ENCODE results near the gene MRAP2. TPM values are rescaled to one million over a fixed set of nuclear protein-coding genes. Genes with fewer than 3 reads are reported as not detected.

MRAP2 gene
- polyA plus RNA-seq, 3 donors = not detected

- no peak overlapping the region for H3K4me2 ChIP-seq (replicated peaks; ENCODE audit: extremely low read depth, low read length, poor library complexity, severe bottlenecking)
- no peaks in the 10 kb centered on the region for H4K20me1 ChIP-seq (ENCODE audit: insufficient read depth, low read length)
- TF ChIP-seq, protein P1, sequence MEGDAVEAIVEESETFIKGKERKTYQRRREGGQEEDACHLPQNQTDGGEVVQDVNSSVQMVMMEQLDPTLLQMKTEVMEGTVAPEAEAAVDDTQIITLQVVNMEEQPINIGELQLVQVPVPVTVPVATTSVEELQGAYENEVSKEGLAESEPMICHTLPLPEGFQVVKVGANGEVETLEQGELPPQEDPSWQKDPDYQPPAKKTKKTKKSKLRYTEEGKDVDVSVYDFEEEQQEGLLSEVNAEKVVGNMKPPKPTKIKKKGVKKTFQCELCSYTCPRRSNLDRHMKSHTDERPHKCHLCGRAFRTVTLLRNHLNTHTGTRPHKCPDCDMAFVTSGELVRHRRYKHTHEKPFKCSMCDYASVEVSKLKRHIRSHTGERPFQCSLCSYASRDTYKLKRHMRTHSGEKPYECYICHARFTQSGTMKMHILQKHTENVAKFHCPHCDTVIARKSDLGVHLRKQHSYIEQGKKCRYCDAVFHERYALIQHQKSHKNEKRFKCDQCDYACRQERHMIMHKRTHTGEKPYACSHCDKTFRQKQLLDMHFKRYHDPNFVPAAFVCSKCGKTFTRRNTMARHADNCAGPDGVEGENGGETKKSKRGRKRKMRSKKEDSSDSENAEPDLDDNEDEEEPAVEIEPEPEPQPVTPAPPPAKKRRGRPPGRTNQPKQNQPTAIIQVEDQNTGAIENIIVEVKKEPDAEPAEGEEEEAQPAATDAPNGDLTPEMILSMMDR (IDR thresholded peaks at IDR 0.05) = no peak
- no peaks in the 10 kb centered on the region for H3K4me1 Mint-ChIP-seq
- H3K27ac ChIP-seq (ENCODE audit: low read depth in 1 of 2, low read length in 2 of 2) = no peak overlapping the region
- no peaks in the 10 kb centered on the region for H3K79me2 ChIP-seq (ENCODE audit: insufficient read depth, low read length)
- no peak overlapping the region for H2AFZ ChIP-seq (ENCODE audit: insufficient read depth, low read depth, low read length, poor library complexity, severe bottlenecking)
- H3K4me3 Mint-ChIP-seq = no peak overlapping the region
- no peak overlapping the region for H3K4me3 ChIP-seq (replicated peaks in 1 of 3; ENCODE audit: low read depth in 2 of 3, low read length in 3 of 3)
- no peak for DNase-seq
- peaks cover 21 to 36% (median 26%) of the 10 kb centered on the region in 7 donors for H3K9me3 Mint-ChIP-seq
- H3K27me3 ChIP-seq (ENCODE audit: control insufficient read depth in 2 of 2, insufficient read depth in 2 of 2, low read length in 2 of 2) = no peaks in the 10 kb centered on the region
- no peak overlapping the region for H3K27ac Mint-ChIP-seq
- H3K36me3 Mint-ChIP-seq = peaks cover 41 to 51% of the 10 kb centered on the region in 2 donors
- peaks cover 10 to 36% of the 10 kb centered on the region in 2 donors for H3K36me3 ChIP-seq (replicated peaks in 1 of 2; ENCODE audit: control insufficient read depth in 1 of 2, insufficient read depth in 2 of 2, low read length in 2 of 2)
- no peaks in the 10 kb centered on the region for H3K27me3 Mint-ChIP-seq (ENCODE audit: low read depth in 3 of 3)
- intact Hi-C loops (cut with micrococcal nuclease) = no loop called here
- WGBS (ENCODE audit: insufficient coverage) = 96% methylated on average over 3 of the region's 5 CpGs
- peaks cover 17 to 18% of the 10 kb centered on the region in 2 donors for H3K9me3 ChIP-seq (replicated peaks in 1 of 2; ENCODE audit: control insufficient read depth in 1 of 2, insufficient read depth in 1 of 2, low read length in 2 of 2)
- H3K4me1 ChIP-seq (ENCODE audit: control insufficient read depth in 1 of 2, insufficient read depth in 2 of 2, low read length in 2 of 2) = no peaks in the 10 kb centered on the region
- H3K9ac ChIP-seq (ENCODE audit: insufficient read depth, low read length, poor library complexity, severe bottlenecking) = no peak overlapping the region
Measured at GRCh38 chr6:84135291-84135690, 101.7 kb downstream of the MRAP2 start.

- H3K27me3 Mint-ChIP-seq (ENCODE audit: low read depth in 3 of 3) = no peaks in the 10 kb centered on the region
- no peak for DNase-seq
- Histone ChIP-seq H2AFZ (ENCODE audit: insufficient read depth, low read depth, low read length, poor library complexity, severe bottlenecking) (no peak overlapping the region), H3K9me3 (replicated peaks in 1 of 2; ENCODE audit: control insufficient read depth in 1 of 2, insufficient read depth in 1 of 2, low read length in 2 of 2) (peaks cover 17 to 18% of the 10 kb centered on the region in 2 donors), H3K4me1 (ENCODE audit: control insufficient read depth in 1 of 2, insufficient read depth in 2 of 2, low read length in 2 of 2) (no peaks in the 10 kb centered on the region), H3K27me3 (ENCODE audit: control insufficient read depth in 2 of 2, insufficient read depth in 2 of 2, low read length in 2 of 2) (no peaks in the 10 kb centered on the region), H3K79me2 (ENCODE audit: insufficient read depth, low read length) (no peaks in the 10 kb centered on the region), H3K4me3 (replicated peaks in 1 of 3; ENCODE audit: low read depth in 2 of 3, low read length in 3 of 3) (no peak overlapping the region), H3K36me3 (replicated peaks in 1 of 2; ENCODE audit: control insufficient read depth in 1 of 2, insufficient read depth in 2 of 2, low read length in 2 of 2) (peaks cover 10 to 43% of the 10 kb centered on the region in 2 donors), H3K27ac (ENCODE audit: low read depth in 1 of 2, low read length in 2 of 2) (no peak overlapping the region), H4K20me1 (ENCODE audit: insufficient read depth, low read length) (no peaks in the 10 kb centered on the region), H3K9ac (ENCODE audit: insufficient read depth, low read length, poor library complexity, severe bottlenecking) (no peak overlapping the region), H3K4me2 (replicated peaks; ENCODE audit: extremely low read depth, low read length, poor library complexity, severe bottlenecking) (no peak overlapping the region)
- H3K36me3 Mint-ChIP-seq = peaks cover 47 to 62% of the 10 kb centered on the region in 2 donors
- TF ChIP-seq, protein P1 (IDR thresholded peaks at IDR 0.05) = no peak
- intact Hi-C loops (cut with micrococcal nuclease) = no loop called here
- 100% methylated on average over 4 of the region's 4 CpGs for WGBS (ENCODE audit: insufficient coverage)
- peak overlapping the region in 1 of 7 donors; percentile 38 for H3K27ac Mint-ChIP-seq
- H3K4me1 Mint-ChIP-seq = no peaks in the 10 kb centered on the region
- no peak overlapping the region for H3K4me3 Mint-ChIP-seq
- peaks cover 16 to 30% (median 23%) of the 10 kb centered on the region in 7 donors for H3K9me3 Mint-ChIP-seq
Measured at GRCh38 chr6:84136364-84137050, 102.9 kb downstream of the MRAP2 start.

All from CD14-positive monocyte (primary cell).